SJCRH30 (cell line): ENCODE data around the gene SBNO1. TPM values are rescaled to one million over a fixed set of nuclear protein-coding genes. Genes with fewer than 3 reads are reported as not detected.
A peak's percentile ranks its signal among the peaks of the same experiment; 100 is the strongest.

Experiments
- DNase-seq, 2 experiments: peaks; one replicate each; pipeline ENCODE4 v3.0.0-alpha.2; 2015 to 2020
- H3K27ac ChIP-seq: fragments of 250-450 bp; sonication (Bioruptor Pico); 2 replicates; pipeline ENCODE4 v1.5.1; 2020; ENCODE audit warnings: mild to moderate bottlenecking, moderate library complexity
- H3K27me3 ChIP-seq: fragments of 250-450 bp; sonication (Bioruptor Pico); 2 replicates; pipeline ENCODE4 v1.5.1; 2020; ENCODE audit warnings: mild to moderate bottlenecking, moderate library complexity
- H3K36me3 ChIP-seq: fragments of 250-450 bp; sonication (Bioruptor Pico); 2 replicates; pipeline ENCODE4 v1.5.1; 2020; ENCODE audit warnings: mild to moderate bottlenecking, moderate library complexity
- H3K4me1 ChIP-seq: fragments of 250-450 bp; sonication (Bioruptor Pico); 2 replicates; pipeline ENCODE4 v1.5.1; 2020; ENCODE audit warnings: mild to moderate bottlenecking, moderate library complexity
- H3K4me3 ChIP-seq: fragments of 250-450 bp; sonication (Bioruptor Pico); 2 replicates; pipeline ENCODE4 v1.5.1; 2020; ENCODE audit warnings: mild to moderate bottlenecking, moderate library complexity
- H3K9me3 ChIP-seq: fragments of 250-450 bp; sonication (Bioruptor Pico); replicated peaks from 2 replicates; pipeline ENCODE4 v1.5.1; 2020; ENCODE audit warnings: mild to moderate bottlenecking, moderate library complexity
- total RNA-seq: library from RNA; depleted of rRNA; stranded (reverse); fragments of >200 nt; shearing (Covaris generic); gene quantifications from 2 replicates; pipeline ENCODE4 v1.2.3, GENCODE V29; 2014

Gene SBNO1
- total RNA-seq, 1 experiment from 2014 or later = 40.8 TPM

DNA sequence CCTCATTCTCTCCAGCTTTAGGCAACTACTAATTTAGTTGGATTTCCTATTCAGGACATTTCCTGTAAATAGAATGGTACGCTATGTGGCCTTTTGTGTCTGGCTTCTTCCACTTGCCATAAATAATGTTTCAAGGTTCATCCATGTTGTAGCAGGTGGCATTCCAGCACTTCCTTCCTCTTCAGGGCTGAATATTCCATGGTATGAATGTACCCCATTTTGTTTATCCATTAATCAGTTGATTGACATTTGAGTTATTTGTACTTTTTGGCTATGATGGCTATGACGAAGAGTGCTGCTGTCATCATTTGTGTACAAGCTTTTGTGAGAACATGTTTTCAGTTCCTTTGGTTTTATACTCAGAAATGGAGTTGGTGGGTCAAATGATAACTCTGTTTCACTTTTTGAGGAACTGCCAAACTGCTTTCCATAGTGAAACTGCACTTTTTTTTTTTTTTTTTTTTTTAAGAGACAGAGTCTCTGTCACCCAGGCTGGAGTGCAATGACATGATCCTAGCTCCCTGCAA, 86.5 kb downstream of the SBNO1 start:
- H3K27ac ChIP-seq = no peak overlapping the region
- DNase-seq = no peak
- H3K9me3 ChIP-seq = no peaks in the 10 kb centered on the region; the same call in 1 of the 2 replicates
- no peaks in the 10 kb centered on the region for H3K4me1 ChIP-seq
- H3K4me3 ChIP-seq = no peak overlapping the region
- H3K27me3 ChIP-seq = no peaks in the 10 kb centered on the region
- H3K36me3 ChIP-seq = no peaks in the 10 kb centered on the region

DNA sequence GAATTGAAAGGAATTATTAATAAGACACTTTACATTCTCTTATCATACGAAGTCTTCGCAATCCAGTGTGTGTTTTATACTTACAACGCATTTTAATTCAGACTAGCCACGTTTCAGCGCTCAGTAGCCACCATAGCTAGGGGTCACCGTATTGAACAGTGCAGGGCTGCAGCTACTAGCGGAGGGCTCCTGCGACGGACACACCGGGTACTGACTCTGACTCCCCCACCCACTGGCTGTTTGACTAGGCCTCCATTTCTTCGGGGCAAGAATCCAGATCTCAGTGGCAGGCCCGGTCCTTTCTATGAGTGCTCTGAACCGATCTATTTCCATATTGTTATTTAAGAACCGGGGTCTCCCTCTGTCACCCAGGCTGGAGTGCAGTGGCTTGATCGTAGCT, 91.5 kb downstream of the SBNO1 start:
- Histone ChIP-seq H3K36me3 (no peaks in the 10 kb centered on the region), H3K4me1 (peaks cover 14% of the 10 kb centered on the region), H3K27me3 (no peaks in the 10 kb centered on the region), H3K27ac (peak overlapping the region; percentile 66), H3K4me3 (peak overlapping the region; percentile 95), H3K9me3 (no peaks in the 10 kb centered on the region; the same call in 1 of the 2 replicates)
- no peak for DNase-seq

DNA sequence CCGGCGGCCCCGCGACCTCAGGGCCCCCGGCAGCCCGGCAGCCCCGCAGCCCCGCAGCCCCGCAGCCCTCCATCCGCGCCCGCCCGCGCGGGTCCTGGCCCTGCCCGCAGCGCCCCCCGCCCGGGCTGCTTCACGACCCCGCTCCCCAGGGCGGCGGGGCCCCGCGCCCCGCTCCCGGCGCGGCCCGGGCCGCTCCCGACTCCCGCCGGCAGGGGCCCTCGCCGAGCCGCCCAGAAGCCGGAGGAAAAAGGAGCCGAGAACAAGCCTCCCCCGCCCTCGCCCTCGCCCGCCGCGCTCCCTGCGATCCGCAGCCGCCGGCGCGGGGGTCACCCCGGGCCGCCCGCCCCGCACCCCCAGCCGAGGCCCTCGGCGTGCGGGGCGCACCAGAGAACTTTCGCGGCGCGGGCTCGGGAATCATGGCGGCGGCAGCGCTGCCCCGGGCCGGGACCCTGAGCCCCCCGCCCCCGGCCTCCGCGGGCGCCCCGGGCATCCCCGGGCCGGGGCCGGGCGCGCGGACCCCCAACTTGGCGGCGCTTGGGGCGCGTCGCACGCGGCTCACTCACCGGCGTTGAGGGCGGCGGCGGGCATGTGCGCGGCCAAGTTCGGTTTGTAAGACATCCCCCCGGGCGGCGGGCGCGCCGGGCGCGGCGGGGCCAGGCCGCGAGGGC, 93.5 kb downstream of the SBNO1 start:
- peak; percentile 71 to 75 for DNase-seq
- Histone ChIP-seq H3K4me3 (peak overlapping the region; percentile 95), H3K4me1 (peaks cover 23% of the 10 kb centered on the region), H3K27me3 (no peaks in the 10 kb centered on the region), H3K27ac (peak overlapping the region; percentile 94), H3K36me3 (peaks cover 10% of the 10 kb centered on the region), H3K9me3 (no peaks in the 10 kb centered on the region)

DNA sequence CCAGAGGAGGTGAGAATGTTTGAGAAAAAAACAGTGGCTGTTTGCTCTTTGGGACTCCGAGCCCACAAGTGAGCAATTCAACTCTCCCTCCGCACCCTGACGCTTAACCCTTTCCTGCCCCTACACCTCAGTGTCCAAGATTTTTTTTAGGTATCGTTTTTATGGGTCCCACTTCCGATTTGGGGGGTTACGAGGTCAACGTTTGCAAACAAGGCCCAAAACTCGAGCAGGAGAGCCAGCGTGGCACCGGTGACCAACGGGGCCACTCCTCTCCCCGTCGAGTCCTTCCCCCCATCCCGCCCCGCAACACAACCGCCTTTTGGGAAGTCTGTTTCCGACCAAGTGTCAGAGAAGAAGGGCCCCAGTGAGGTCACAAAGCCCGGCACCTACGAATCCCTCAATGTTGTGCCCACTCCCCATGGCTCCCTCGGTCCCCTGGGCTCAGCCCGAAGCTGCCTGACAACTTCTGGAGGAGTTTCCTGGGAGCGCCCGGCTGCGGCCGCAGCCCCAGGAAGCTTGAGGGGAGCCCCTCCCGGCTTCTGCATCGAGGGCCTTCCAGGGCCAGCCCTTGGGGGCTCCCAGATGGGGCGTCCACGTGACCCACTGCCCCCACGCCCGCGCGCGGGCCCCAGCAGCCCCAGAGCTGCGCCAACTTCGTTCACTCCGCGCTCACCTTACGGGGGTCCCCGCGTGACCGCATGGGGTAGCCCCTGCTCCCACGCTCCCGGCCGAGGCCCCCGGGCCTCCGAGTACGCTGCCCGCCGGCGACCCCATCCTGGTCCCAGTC, 94.2 kb downstream of the SBNO1 start:
- peak overlapping the region; percentile 95 for H3K4me3 ChIP-seq
- no peaks in the 10 kb centered on the region for H3K27me3 ChIP-seq
- H3K9me3 ChIP-seq = no peaks in the 10 kb centered on the region
- peak; percentile 48 to 61 for DNase-seq
- peak overlapping the region; percentile 94 for H3K27ac ChIP-seq
- peaks cover 23% of the 10 kb centered on the region for H3K4me1 ChIP-seq
- H3K36me3 ChIP-seq = peaks cover 12% of the 10 kb centered on the region

DNA sequence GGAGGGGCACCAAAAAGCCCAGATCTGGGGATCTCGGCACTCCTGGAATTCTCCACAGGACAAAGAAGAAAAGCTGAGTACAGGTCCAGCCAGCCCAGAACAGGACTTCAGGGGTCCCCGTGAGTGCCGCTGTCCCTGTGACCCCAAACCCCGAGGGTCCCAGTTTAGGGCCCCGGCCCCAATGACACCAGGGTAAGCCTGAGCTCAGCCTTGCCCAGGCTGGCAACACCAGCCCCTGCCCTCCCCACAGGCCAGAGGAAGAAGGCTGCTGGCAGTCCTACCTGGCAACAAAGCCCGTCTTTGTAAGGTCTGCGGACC, 94.8 kb downstream of the SBNO1 start:
- DNase-seq = no peak
- H3K36me3 ChIP-seq = peaks cover 12% of the 10 kb centered on the region
- peaks cover 23% of the 10 kb centered on the region for H3K4me1 ChIP-seq
- peak overlapping the region; percentile 94 for H3K27ac ChIP-seq
- peak overlapping the region; percentile 95 for H3K4me3 ChIP-seq
- no peaks in the 10 kb centered on the region for H3K27me3 ChIP-seq
- H3K9me3 ChIP-seq = no peaks in the 10 kb centered on the region

DNA sequence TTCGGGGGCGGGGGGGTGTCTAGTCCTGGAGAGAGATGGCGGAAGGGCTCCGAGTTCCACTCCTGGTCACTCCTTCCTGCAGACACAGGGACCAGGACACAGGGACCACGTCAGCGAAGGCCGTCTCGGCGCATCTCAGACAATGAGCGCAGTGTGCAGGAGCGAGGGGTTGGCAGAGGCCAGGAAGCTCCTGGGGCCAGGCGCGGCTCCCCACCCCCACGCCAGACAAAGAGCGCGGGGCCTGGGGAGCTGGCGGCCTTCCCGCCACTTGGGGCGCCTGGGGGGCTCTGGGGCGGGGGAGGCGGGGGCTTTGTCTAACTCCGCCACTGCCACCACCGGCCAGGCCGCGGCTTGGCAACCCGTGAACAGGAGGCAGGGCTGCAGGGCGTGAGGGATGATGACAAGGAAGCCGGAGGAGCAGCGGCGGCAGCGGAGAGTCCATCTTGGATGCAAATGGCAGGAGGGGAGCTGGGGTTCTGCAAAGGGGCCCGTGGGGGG, 95.2 kb downstream of the SBNO1 start:
- H3K27me3 ChIP-seq = no peaks in the 10 kb centered on the region
- peaks cover 23% of the 10 kb centered on the region for H3K4me1 ChIP-seq
- peaks cover 12% of the 10 kb centered on the region for H3K36me3 ChIP-seq
- H3K9me3 ChIP-seq = no peaks in the 10 kb centered on the region
- peak overlapping the region; percentile 95 for H3K4me3 ChIP-seq
- peak; percentile 93 to 95 for DNase-seq
- H3K27ac ChIP-seq = peak overlapping the region; percentile 94

DNA sequence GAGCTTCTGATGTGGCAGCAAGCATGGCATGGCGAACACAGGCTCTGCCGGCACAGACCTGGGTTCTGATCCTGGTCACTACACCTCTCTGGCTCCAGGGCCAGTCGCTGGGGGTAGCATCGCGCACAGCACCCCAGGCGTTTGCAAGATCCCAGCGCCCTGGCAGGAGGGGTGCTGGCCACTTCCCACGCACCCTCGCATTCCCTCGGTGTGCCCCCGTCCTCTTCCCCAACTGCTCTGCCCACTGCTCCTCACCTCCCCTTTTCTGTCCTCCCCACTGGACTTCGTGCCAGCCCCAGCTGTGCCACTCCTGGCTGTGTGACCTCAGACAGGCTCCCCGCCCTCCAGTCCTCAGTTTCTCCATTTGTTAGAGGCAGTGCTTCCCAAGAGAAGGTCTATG, 95.8 kb downstream of the SBNO1 start:
- H3K4me3 ChIP-seq = peak overlapping the region; percentile 95
- H3K9me3 ChIP-seq = no peaks in the 10 kb centered on the region
- peak overlapping the region; percentile 94 for H3K27ac ChIP-seq
- H3K36me3 ChIP-seq = peaks cover 12% of the 10 kb centered on the region
- DNase-seq = no peak
- no peaks in the 10 kb centered on the region for H3K27me3 ChIP-seq
- H3K4me1 ChIP-seq = peaks cover 23% of the 10 kb centered on the region

DNA sequence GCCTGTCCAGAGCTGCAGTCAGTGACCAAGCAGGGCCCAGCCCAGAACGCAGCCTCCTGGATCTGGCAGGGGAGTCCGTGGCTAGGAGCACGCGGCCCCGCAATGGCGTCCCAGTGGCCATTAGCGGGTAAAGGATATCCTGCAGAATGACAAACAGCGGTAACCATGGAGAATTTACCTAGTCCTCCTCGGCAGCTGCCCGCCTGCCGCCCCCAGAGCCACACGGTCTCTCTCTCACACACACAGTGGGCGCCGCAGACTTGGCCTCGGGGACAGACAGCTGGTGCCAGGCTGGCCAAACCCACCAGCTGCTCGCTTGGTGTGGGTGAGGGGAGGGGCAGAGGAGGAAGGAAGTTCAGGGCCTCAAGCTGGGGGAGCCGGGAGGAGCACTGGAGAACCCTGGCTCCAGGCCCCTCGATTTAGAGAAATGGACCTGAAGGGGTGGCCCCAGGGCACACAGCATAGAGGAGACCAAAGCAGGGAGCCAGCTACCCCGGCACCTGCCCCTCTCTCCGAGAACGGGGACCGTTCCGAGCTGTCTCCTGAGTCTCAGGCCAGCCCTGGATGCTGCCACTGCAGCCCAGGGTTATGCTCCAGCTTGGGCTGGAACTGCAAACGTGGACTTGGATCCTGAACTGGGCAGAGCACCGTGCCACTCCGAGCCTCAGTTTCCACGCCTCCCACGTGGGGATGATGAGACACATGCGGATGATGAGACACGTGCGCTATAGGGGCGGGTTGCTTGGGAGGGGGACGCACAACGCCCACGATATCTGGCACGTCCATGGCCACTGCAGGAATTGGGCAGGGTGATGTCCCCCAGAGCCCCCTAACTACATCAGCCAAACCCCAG, 96.4 kb downstream of the SBNO1 start:
- Histone ChIP-seq H3K9me3 (no peaks in the 10 kb centered on the region), H3K4me1 (peaks cover 23% of the 10 kb centered on the region), H3K27me3 (no peaks in the 10 kb centered on the region), H3K4me3 (peak overlapping the region; percentile 95), H3K27ac (peak overlapping the region; percentile 94), H3K36me3 (peaks cover 18% of the 10 kb centered on the region)
- DNase-seq = peak; percentile 96 to 97

DNA sequence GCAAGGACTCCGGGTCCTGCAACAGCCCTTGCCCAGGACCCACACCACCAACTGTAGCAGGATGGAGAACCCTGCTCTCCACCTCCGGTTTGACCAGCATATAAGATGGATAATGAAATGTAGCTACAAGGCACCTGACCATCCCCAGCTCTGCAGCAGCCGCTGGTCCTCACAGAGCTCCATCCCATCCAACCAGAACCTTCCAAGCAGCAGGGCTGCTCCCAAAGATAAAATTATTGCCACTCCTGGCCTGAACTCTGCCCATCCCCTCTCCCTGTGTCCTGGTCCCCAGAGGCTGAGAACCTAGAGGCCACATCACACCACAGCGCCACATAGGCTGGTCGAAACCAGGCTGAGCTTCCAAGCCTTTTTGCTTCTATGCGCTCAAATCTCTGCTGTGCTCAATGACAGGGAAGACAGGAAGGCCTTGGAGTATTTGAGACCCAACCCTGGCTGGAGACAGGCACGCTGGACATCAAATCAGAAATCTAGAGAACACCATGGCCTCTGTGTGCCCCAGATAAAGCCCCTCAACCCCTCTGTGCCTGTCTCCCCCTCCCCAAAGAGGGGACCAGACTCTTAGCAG, 97.2 kb downstream of the SBNO1 start:
- Histone ChIP-seq H3K36me3 (peaks cover 24% of the 10 kb centered on the region), H3K27me3 (no peaks in the 10 kb centered on the region), H3K9me3 (no peaks in the 10 kb centered on the region), H3K27ac (peak overlapping the region; percentile 94), H3K4me3 (peak overlapping the region; percentile 95), H3K4me1 (peaks cover 20% of the 10 kb centered on the region)
- no peak for DNase-seq

DNA sequence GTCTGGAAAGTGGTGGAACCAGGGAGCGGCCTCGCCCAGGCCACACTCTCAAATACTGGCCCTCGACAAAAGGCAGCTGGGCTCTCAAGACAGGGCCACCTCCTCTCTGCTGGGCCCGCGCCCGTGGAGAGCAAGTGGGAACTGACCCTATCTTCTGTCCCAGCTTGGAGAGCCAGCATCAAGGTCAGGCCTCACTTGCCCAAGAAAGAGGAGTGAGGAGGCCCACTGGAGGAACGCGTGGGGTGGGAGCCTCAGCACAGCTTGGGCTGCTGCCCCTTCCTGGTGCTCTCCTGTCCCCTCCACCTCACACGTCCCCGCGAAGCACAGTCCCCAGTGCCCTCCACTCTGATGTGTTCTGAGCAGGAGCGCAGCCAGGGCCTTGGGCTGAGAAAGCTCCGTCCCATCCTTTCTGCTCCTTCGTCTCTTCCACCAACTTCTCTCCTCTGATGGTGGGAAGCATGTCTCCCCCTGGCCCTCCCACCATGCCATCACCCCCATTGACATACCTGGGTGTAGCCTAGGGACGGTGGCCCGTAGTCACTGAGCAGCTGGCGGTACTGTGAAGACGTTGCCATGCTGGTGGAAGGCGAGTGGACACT, 97.9 kb downstream of the SBNO1 start:
- H3K9me3 ChIP-seq = no peaks in the 10 kb centered on the region
- peaks cover 20% of the 10 kb centered on the region for H3K4me1 ChIP-seq
- peaks cover 29% of the 10 kb centered on the region for H3K36me3 ChIP-seq
- H3K4me3 ChIP-seq = no peak overlapping the region
- H3K27ac ChIP-seq = peak overlapping the region; percentile 94; the same call in 1 of the 2 replicates
- H3K27me3 ChIP-seq = no peaks in the 10 kb centered on the region
- no peak for DNase-seq

DNA sequence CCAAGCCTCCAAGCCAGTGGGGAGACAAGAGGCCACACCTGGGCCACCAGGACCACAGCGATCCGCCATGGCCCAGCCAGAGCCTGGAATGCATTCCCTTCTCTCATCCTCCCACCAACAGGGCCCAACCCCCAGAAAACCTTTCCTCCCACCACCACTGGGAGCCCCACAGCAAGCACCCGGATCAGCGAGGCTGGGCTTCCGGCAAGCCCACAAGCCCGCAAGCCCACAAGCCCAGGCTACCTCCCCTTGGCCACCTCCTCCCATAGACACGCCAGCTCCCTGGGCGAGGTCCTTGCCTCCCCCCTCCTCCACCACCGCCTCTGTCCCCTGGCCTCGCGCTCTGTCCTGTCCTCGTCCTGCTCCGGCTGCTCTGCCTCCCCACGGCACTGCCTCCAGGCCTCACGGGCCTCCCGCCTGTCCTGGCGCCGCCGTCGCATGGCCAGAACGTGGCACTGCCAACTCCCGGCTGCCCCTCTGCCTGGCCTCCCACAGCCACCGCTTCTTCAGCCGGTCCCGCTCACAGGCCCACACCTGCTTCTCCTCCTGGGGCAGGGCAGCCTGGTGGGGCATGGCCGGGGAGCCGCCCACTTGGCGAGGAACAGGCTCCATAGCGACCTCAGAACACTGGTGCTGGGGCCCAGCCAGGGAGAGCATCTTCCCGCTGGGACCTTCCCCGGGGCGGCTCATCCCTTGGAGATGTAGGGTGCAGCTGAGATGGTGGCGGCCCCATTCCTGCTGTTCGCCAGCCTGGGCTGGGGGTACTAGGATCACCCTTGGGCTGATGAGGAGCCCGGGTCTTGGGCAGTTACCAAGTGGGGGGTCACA, 98.6 kb downstream of the SBNO1 start:
- H3K27me3 ChIP-seq = no peaks in the 10 kb centered on the region

DNA sequence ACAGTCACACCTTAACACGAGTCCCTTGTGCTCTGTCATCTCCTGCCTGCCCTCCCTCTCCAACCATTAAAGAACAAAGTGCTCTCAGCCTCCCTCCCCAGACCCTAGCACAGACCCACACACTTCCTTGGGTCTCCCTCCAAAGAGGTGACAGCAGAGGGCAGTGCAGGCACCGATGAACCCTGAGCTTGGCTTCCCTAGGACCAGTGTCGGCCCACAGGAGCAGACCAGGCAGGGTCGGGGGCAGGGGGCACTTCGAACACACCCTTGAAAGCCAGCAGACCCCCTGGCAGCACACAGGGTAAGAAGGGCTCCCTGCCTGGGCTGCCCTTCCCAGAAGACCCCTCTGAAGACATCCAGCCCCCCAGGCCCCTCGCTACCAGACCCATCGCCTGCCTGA, 100.0 kb downstream of the SBNO1 start:
- Histone ChIP-seq H3K27ac (no peak overlapping the region), H3K9me3 (no peaks in the 10 kb centered on the region), H3K36me3 (peaks cover 46% of the 10 kb centered on the region), H3K4me3 (no peak overlapping the region), H3K27me3 (no peaks in the 10 kb centered on the region), H3K4me1 (peaks cover 20% of the 10 kb centered on the region)
- DNase-seq = no peak

More for the DNA sequence above, 98.6 kb downstream of the SBNO1 start:
- Histone ChIP-seq H3K9me3 (no peaks in the 10 kb centered on the region), H3K4me1 (peaks cover 20% of the 10 kb centered on the region), H3K36me3 (peaks cover 36% of the 10 kb centered on the region), H3K27ac (no peak overlapping the region), H3K4me3 (no peak overlapping the region)
- no peak for DNase-seq

DNA sequence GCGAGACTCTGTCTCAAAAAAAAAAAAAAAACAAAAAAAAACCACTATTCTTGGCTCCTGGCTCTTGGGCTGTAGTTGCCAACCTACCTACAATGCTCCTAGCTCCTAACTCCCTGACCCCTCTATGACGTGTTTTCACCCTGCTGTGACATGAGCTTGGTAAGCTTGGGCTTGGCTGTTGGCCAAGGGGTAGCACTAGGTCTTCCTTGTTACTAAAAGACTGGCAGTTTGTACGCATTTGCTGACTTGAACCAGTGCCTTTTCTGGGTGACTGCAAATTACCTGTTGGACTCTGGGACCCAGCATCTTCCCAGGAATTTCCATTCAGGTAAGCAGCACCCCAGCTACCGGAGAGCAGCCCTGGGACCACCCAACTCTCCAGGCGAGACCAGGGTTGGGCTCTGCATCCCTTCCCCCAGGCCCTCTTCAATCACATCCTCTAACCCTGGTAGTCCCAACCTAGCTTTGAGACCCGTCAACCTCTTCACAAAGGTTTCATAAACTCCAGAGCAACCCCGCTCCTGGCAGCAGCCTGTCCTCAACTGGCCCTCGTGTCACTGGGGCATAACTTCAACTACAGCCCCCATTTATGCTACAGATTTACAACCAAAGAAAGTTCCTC, 101.3 kb downstream of the SBNO1 start:
- no peak for DNase-seq
- peaks cover 10% of the 10 kb centered on the region for H3K4me1 ChIP-seq
- H3K27ac ChIP-seq = no peak overlapping the region
- H3K36me3 ChIP-seq = peaks cover 52% of the 10 kb centered on the region
- no peaks in the 10 kb centered on the region for H3K9me3 ChIP-seq
- H3K27me3 ChIP-seq = no peaks in the 10 kb centered on the region
- no peak overlapping the region for H3K4me3 ChIP-seq
